Colonic mucosa (tissue), 4 donors: ENCODE results near the gene CCDC197. TPM values are rescaled to one million over a fixed set of nuclear protein-coding genes. Genes with fewer than 3 reads are reported as not detected.

Source experiments
- DNase-seq: peaks from one replicate; pipeline ENCODE4 v3.0.0-alpha.2; 2020
- H3K27ac ChIP-seq: fragments of 200-600 bp; one replicate; pipeline ENCODE4 v1.8.0; 2021
- H3K27me3 ChIP-seq: fragments of 200-600 bp; one replicate; pipeline ENCODE4 v1.8.0; 2021
- H3K36me3 ChIP-seq: fragments of 200-600 bp; one replicate; pipeline ENCODE4 v1.8.0; 2021
- H3K4me1 ChIP-seq: fragments of 200-600 bp; one replicate; pipeline ENCODE4 v1.8.0; 2021; ENCODE audit warnings: mild to moderate bottlenecking
- H3K4me3 ChIP-seq: fragments of 200-600 bp; one replicate; pipeline ENCODE4 v1.8.0; 2021
- H3K9ac ChIP-seq, 2 donors: one replicate each; pipeline ENCODE4 v1.7.0; 2013; ENCODE audit warnings: control low read depth in 2 of 2, low read depth in 2 of 2, low read length in 2 of 2
- H3K9me3 ChIP-seq: fragments of 200-600 bp; one replicate; pipeline ENCODE4 v1.8.0; 2021
- CTCF ChIP-seq: fragments of 200-600 bp; IDR thresholded peaks from one replicate; pipeline ENCODE4 v1.8.0; 2022; ENCODE audit warnings: antibody characterized with exemption, mild to moderate bottlenecking
- intact Hi-C: fragments of 100-400 bp; cut with DNase I; formaldehyde crosslinking; loops from one replicate; pipeline ENCODE4 v1.14.1; 2022
- total RNA-seq, 2 donors: library from RNA; stranded (reverse); fragmentation: NEBNext Ultra II Directional in 1 of 2; extraction: Animal tissue kit (Norgen Biotek cat#: 25700) in 1 of 2; gene quantifications; one replicate each; pipeline ENCODE4 v1.2.1, GENCODE V29; 2021
- donor health status: healthy.
- donor health status: DM: no; HTN: no; CAD: no.
- donor health status: DM: no; HTN: no; CAD: no.

CCDC197 gene
- total RNA-seq, 2 donors from 2014 or later = not detected

GRCh38 chr14:94043756-94044475 is 46.8 kb downstream of the CCDC197 start:
- intact Hi-C loops = no loop called here
- Histone ChIP-seq H3K4me1 (no peaks in the 10 kb centered on the region), H3K4me3 (no peak overlapping the region), H3K27ac (no peak overlapping the region), H3K27me3 (no peaks in the 10 kb centered on the region), H3K9me3 (no peaks in the 10 kb centered on the region), H3K36me3 (no peaks in the 10 kb centered on the region), H3K9ac (no peak overlapping the region)
- no peak for DNase-seq
- TF ChIP-seq CTCF = no peak

- Histone ChIP-seq H3K4me3 (no peak overlapping the region), H3K9me3 (no peaks in the 10 kb centered on the region), H3K9ac (no peak overlapping the region), H3K27ac (no peak overlapping the region), H3K27me3 (no peaks in the 10 kb centered on the region), H3K4me1 (no peaks in the 10 kb centered on the region), H3K36me3 (peaks cover 4% of the 10 kb centered on the region)
- intact Hi-C loops = no loop called here
- no peak for DNase-seq
- TF ChIP-seq CTCF = no peak
Measured at GRCh38 chr14:94044476-94045091, 47.5 kb downstream of the CCDC197 start.

- no peak for DNase-seq
Measured at GRCh38 chr14:94045101-94045500, 48.0 kb downstream of the CCDC197 start.

GRCh38 chr14:94045563-94046345 is 48.7 kb downstream of the CCDC197 start:
- H3K9ac ChIP-seq = no peak overlapping the region
- H3K27ac ChIP-seq = no peak overlapping the region
- H3K9me3 ChIP-seq = no peaks in the 10 kb centered on the region
- H3K27me3 ChIP-seq = no peaks in the 10 kb centered on the region
- H3K4me1 ChIP-seq = no peaks in the 10 kb centered on the region
- no peak for DNase-seq
- intact Hi-C loops = no loop called here
- H3K4me3 ChIP-seq = no peak overlapping the region
- peaks cover 13% of the 10 kb centered on the region for H3K36me3 ChIP-seq
- TF ChIP-seq CTCF = no peak

More at GRCh38 chr14:94045101-94045500, 48.0 kb downstream of the CCDC197 start:
- Histone ChIP-seq H3K9ac (no peak overlapping the region), H3K4me1 (no peaks in the 10 kb centered on the region), H3K9me3 (no peaks in the 10 kb centered on the region), H3K4me3 (no peak overlapping the region), H3K36me3 (peaks cover 9% of the 10 kb centered on the region), H3K27me3 (no peaks in the 10 kb centered on the region), H3K27ac (no peak overlapping the region)
- no peak for TF ChIP-seq CTCF
- intact Hi-C loops = no loop called here

GRCh38 chr14:94046696-94047250 is 49.7 kb downstream of the CCDC197 start:
- no peak for DNase-seq
- no peak for TF ChIP-seq CTCF
- Histone ChIP-seq H3K36me3 (peaks cover 13% of the 10 kb centered on the region), H3K9ac (no peak overlapping the region), H3K9me3 (no peaks in the 10 kb centered on the region), H3K4me3 (no peak overlapping the region), H3K27me3 (no peaks in the 10 kb centered on the region), H3K27ac (no peak overlapping the region), H3K4me1 (no peaks in the 10 kb centered on the region)
- intact Hi-C loops = no loop called here
